ENCODE measurements around the gene STXBP5.

STXBP5 gene

GRCh38 chr6:147299035-147299434 is 94.8 kb downstream of the STXBP5 start:
- no CpG with 5 or more reads among the region's 3 CpGs for WGBS
- peaks cover 23% of the 10 kb centered on the region for H3K36me3 ChIP-seq (ENCODE audit: insufficient read depth, low read length)

GRCh38 chr6:147301070-147301469 is 96.9 kb downstream of the STXBP5 start:
- Histone ChIP-seq H3K36me3 (ENCODE audit: insufficient read depth, low read length) (peaks cover 34% of the 10 kb centered on the region), H3K9ac (ENCODE audit: low read depth, low read length) (no peak overlapping the region), H3K27ac (ENCODE audit: low read depth, low read length) (no peak overlapping the region), H3K4me1 (ENCODE audit: insufficient read depth, low read length) (no peaks in the 10 kb centered on the region), H3K27me3 (ENCODE audit: insufficient read depth, low read length) (no peaks in the 10 kb centered on the region), H3K4me3 (ENCODE audit: low read length) (no peak overlapping the region), H3K9me3 (ENCODE audit: insufficient read depth, low read depth, low read length) (peaks cover 49% of the 10 kb centered on the region)
- WGBS: 100% methylated on average over 1 of the region's 1 CpG

More at GRCh38 chr6:147299035-147299434, 94.8 kb downstream of the STXBP5 start:
- no peaks in the 10 kb centered on the region for H3K27me3 ChIP-seq (ENCODE audit: insufficient read depth, low read length)
- H3K4me3 ChIP-seq (ENCODE audit: low read length): no peak overlapping the region
- peaks cover 38% of the 10 kb centered on the region for H3K9me3 ChIP-seq (ENCODE audit: insufficient read depth, low read depth, low read length)
- no peaks in the 10 kb centered on the region for H3K4me1 ChIP-seq (ENCODE audit: insufficient read depth, low read length)
- no peak overlapping the region for H3K27ac ChIP-seq (ENCODE audit: low read depth, low read length)
- H3K9ac ChIP-seq (ENCODE audit: low read depth, low read length): no peak overlapping the region

- WGBS: 96% methylated on average over 4 of the region's 4 CpGs
- H3K4me1 ChIP-seq (ENCODE audit: insufficient read depth, low read length): no peaks in the 10 kb centered on the region
- peaks cover 37% of the 10 kb centered on the region for H3K9me3 ChIP-seq (ENCODE audit: insufficient read depth, low read depth, low read length)
- no peak overlapping the region for H3K27ac ChIP-seq (ENCODE audit: low read depth, low read length)
- H3K36me3 ChIP-seq (ENCODE audit: insufficient read depth, low read length): peaks cover 21% of the 10 kb centered on the region
- H3K9ac ChIP-seq (ENCODE audit: low read depth, low read length): no peak overlapping the region
- H3K4me3 ChIP-seq (ENCODE audit: low read length): no peak overlapping the region
- no peaks in the 10 kb centered on the region for H3K27me3 ChIP-seq (ENCODE audit: insufficient read depth, low read length)
These were observed 99.8 kb downstream of the STXBP5 start for GRCh38 chr6:147304016-147304415.

GRCh38 chr6:147310521-147310920 is 106.3 kb downstream of the STXBP5 start:
- Histone ChIP-seq H3K9me3 (ENCODE audit: insufficient read depth, low read depth, low read length) (no peaks in the 10 kb centered on the region), H3K9ac (ENCODE audit: low read depth, low read length) (no peak overlapping the region), H3K4me3 (ENCODE audit: low read length) (no peak overlapping the region), H3K36me3 (ENCODE audit: insufficient read depth, low read length) (peaks cover 22% of the 10 kb centered on the region), H3K4me1 (ENCODE audit: insufficient read depth, low read length) (peaks cover 14% of the 10 kb centered on the region), H3K27ac (ENCODE audit: low read depth, low read length) (no peak overlapping the region), H3K27me3 (ENCODE audit: insufficient read depth, low read length) (no peaks in the 10 kb centered on the region)
- 82% methylated on average over 3 of the region's 3 CpGs for WGBS

- Histone ChIP-seq H3K4me1 (ENCODE audit: insufficient read depth, low read length) (peaks cover 14% of the 10 kb centered on the region), H3K9me3 (ENCODE audit: insufficient read depth, low read depth, low read length) (no peaks in the 10 kb centered on the region), H3K4me3 (ENCODE audit: low read length) (no peak overlapping the region), H3K9ac (ENCODE audit: low read depth, low read length) (no peak overlapping the region), H3K36me3 (ENCODE audit: insufficient read depth, low read length) (peaks cover 29% of the 10 kb centered on the region), H3K27ac (ENCODE audit: low read depth, low read length) (no peak overlapping the region), H3K27me3 (ENCODE audit: insufficient read depth, low read length) (no peaks in the 10 kb centered on the region)
These were observed 107.0 kb downstream of the STXBP5 start for GRCh38 chr6:147311218-147311617.

- no peak overlapping the region for H3K27ac ChIP-seq (ENCODE audit: low read depth, low read length)
- WGBS: 98% methylated on average over 2 of the region's 2 CpGs
- H3K36me3 ChIP-seq (ENCODE audit: insufficient read depth, low read length): peaks cover 24% of the 10 kb centered on the region
- H3K27me3 ChIP-seq (ENCODE audit: insufficient read depth, low read length): no peaks in the 10 kb centered on the region
- no peaks in the 10 kb centered on the region for H3K9me3 ChIP-seq (ENCODE audit: insufficient read depth, low read depth, low read length)
- H3K4me1 ChIP-seq (ENCODE audit: insufficient read depth, low read length): no peaks in the 10 kb centered on the region
- no peak overlapping the region for H3K4me3 ChIP-seq (ENCODE audit: low read length)
- H3K9ac ChIP-seq (ENCODE audit: low read depth, low read length): no peak overlapping the region
These were observed 117.0 kb downstream of the STXBP5 start for GRCh38 chr6:147321260-147321659.

- WGBS: 91% methylated on average over 5 of the region's 5 CpGs
- Histone ChIP-seq H3K4me3 (ENCODE audit: low read length) (no peak overlapping the region), H3K36me3 (ENCODE audit: insufficient read depth, low read length) (peaks cover 20% of the 10 kb centered on the region), H3K9ac (ENCODE audit: low read depth, low read length) (no peak overlapping the region), H3K27ac (ENCODE audit: low read depth, low read length) (no peak overlapping the region), H3K4me1 (ENCODE audit: insufficient read depth, low read length) (no peaks in the 10 kb centered on the region), H3K9me3 (ENCODE audit: insufficient read depth, low read depth, low read length) (no peaks in the 10 kb centered on the region), H3K27me3 (ENCODE audit: insufficient read depth, low read length) (no peaks in the 10 kb centered on the region)
These were observed 118.3 kb downstream of the STXBP5 start for GRCh38 chr6:147322299-147323162.

- no peaks in the 10 kb centered on the region for H3K27me3 ChIP-seq (ENCODE audit: insufficient read depth, low read length)
- WGBS: 71% methylated on average over 1 of the region's 1 CpG
- H3K36me3 ChIP-seq (ENCODE audit: insufficient read depth, low read length): peaks cover 17% of the 10 kb centered on the region
- no peak overlapping the region for H3K4me3 ChIP-seq (ENCODE audit: low read length)
- no peaks in the 10 kb centered on the region for H3K9me3 ChIP-seq (ENCODE audit: insufficient read depth, low read depth, low read length)
- H3K9ac ChIP-seq (ENCODE audit: low read depth, low read length): no peak overlapping the region
- H3K27ac ChIP-seq (ENCODE audit: low read depth, low read length): no peak overlapping the region
- H3K4me1 ChIP-seq (ENCODE audit: insufficient read depth, low read length): no peaks in the 10 kb centered on the region
These were observed 121.3 kb downstream of the STXBP5 start for GRCh38 chr6:147325557-147325956.

GRCh38 chr6:147331401-147331800 is 127.2 kb downstream of the STXBP5 start:
- no peak overlapping the region for H3K9ac ChIP-seq (ENCODE audit: low read depth, low read length)

GRCh38 chr6:147337921-147338320 is 133.7 kb downstream of the STXBP5 start:
- H3K9me3 ChIP-seq (ENCODE audit: insufficient read depth, low read depth, low read length): no peaks in the 10 kb centered on the region
- H3K27ac ChIP-seq (ENCODE audit: low read depth, low read length): no peak overlapping the region
- peaks cover 5% of the 10 kb centered on the region; the same call in 1 of the 2 replicates for H3K36me3 ChIP-seq (ENCODE audit: insufficient read depth, low read length)
- H3K4me1 ChIP-seq (ENCODE audit: insufficient read depth, low read length): no peaks in the 10 kb centered on the region
- H3K9ac ChIP-seq (ENCODE audit: low read depth, low read length): no peak overlapping the region
- 95% methylated on average over 3 of the region's 3 CpGs for WGBS
- H3K4me3 ChIP-seq (ENCODE audit: low read length): no peak overlapping the region
- H3K27me3 ChIP-seq (ENCODE audit: insufficient read depth, low read length): no peaks in the 10 kb centered on the region

More at GRCh38 chr6:147331401-147331800, 127.2 kb downstream of the STXBP5 start:
- WGBS: 94% methylated on average over 1 of the region's 1 CpG
- Histone ChIP-seq H3K27ac (ENCODE audit: low read depth, low read length) (no peak overlapping the region), H3K27me3 (ENCODE audit: insufficient read depth, low read length) (no peaks in the 10 kb centered on the region), H3K36me3 (ENCODE audit: insufficient read depth, low read length) (peaks cover 11% of the 10 kb centered on the region), H3K4me1 (ENCODE audit: insufficient read depth, low read length) (no peaks in the 10 kb centered on the region), H3K9me3 (ENCODE audit: insufficient read depth, low read depth, low read length) (no peaks in the 10 kb centered on the region), H3K4me3 (ENCODE audit: low read length) (no peak overlapping the region)

- no peak overlapping the region for H3K27ac ChIP-seq (ENCODE audit: low read depth, low read length)
- WGBS: 97% methylated on average over 1 of the region's 1 CpG
- no peaks in the 10 kb centered on the region for H3K4me1 ChIP-seq (ENCODE audit: insufficient read depth, low read length)
- H3K9me3 ChIP-seq (ENCODE audit: insufficient read depth, low read depth, low read length): no peaks in the 10 kb centered on the region
- H3K9ac ChIP-seq (ENCODE audit: low read depth, low read length): no peak overlapping the region
- H3K4me3 ChIP-seq (ENCODE audit: low read length): no peak overlapping the region
- H3K36me3 ChIP-seq (ENCODE audit: insufficient read depth, low read length): peaks cover 7% of the 10 kb centered on the region; the same call in 1 of the 2 replicates
- no peaks in the 10 kb centered on the region for H3K27me3 ChIP-seq (ENCODE audit: insufficient read depth, low read length)
These were observed 137.3 kb downstream of the STXBP5 start for GRCh38 chr6:147341486-147341885.

Data from HUES64 (cell line).